Tibial nerve (tissue), 3 donors: ENCODE results near the gene MTG2.

Source experiments
- POLR2A ChIP-seq, 2 donors: fragments of 450-650 bp; IDR thresholded peaks; one replicate each; pipeline ENCODE4 v1.6.1; 2017; ENCODE audit warnings: antibody characterized with exemption in 2 of 2, mild to moderate bottlenecking in 2 of 2, moderate library complexity in 2 of 2
- TF ChIP-seq, protein P1 (sequence below), 5 experiments: fragments of 200-600 bp in 3 of 5; fragments of 450-650 bp in 2 of 5; sonication (generic) in 3 of 5; IDR thresholded peaks; one replicate each; pipeline ENCODE4 v1.5.1; 2016 to 2019; ENCODE audit warnings: antibody characterized with exemption in 5 of 5, mild to moderate bottlenecking in 3 of 5, moderate library complexity in 2 of 5

DNA sequence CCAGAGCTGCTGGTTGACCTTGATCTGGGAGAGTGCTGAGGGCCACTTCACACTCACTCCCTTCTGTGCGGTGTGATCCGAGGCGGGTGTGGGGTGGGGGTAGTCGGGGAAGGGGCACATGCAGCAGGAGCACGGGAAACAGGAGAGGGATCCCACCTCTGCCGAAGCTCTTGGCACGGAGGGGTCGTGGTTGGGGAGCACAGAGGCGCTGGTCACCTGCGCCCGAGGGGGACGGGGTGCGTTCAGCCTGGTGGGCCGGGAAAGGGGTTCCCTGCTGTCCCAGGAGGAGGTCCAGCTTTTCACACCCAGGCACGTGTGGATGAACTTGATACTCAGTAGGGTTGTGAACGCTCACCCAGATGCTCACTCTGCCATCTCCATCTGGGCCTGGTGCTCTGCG lies 22.0 kb upstream of the MTG2 start:
- no peak for TF ChIP-seq POLR2A (IDR thresholded peaks at IDR 0.05)
- TF ChIP-seq, protein P1, sequence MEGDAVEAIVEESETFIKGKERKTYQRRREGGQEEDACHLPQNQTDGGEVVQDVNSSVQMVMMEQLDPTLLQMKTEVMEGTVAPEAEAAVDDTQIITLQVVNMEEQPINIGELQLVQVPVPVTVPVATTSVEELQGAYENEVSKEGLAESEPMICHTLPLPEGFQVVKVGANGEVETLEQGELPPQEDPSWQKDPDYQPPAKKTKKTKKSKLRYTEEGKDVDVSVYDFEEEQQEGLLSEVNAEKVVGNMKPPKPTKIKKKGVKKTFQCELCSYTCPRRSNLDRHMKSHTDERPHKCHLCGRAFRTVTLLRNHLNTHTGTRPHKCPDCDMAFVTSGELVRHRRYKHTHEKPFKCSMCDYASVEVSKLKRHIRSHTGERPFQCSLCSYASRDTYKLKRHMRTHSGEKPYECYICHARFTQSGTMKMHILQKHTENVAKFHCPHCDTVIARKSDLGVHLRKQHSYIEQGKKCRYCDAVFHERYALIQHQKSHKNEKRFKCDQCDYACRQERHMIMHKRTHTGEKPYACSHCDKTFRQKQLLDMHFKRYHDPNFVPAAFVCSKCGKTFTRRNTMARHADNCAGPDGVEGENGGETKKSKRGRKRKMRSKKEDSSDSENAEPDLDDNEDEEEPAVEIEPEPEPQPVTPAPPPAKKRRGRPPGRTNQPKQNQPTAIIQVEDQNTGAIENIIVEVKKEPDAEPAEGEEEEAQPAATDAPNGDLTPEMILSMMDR (IDR thresholded peaks at IDR 0.05), result no peak
